GM19438 (cell line): Measurements from ENCODE around the gene SEMA4C.
"Not testable (repeated sequence)": the region's sequence is repeated elsewhere in the genome, so short reads cannot be mapped to it uniquely, and the experiment has no call there.

Experiments
- ATAC-seq: cut with Tn5 transposase; IDR thresholded peaks from one replicate; pipeline ENCODE4 v1.9.1; 2021; ENCODE audit warnings: low read depth; ENCODE audit not compliant: unreplicated experiment

Gene SEMA4C

GRCh38 chr2:96898135-96898505 lies 28.2 kb upstream of the SEMA4C start:
- ATAC-seq = no peak

DNA sequence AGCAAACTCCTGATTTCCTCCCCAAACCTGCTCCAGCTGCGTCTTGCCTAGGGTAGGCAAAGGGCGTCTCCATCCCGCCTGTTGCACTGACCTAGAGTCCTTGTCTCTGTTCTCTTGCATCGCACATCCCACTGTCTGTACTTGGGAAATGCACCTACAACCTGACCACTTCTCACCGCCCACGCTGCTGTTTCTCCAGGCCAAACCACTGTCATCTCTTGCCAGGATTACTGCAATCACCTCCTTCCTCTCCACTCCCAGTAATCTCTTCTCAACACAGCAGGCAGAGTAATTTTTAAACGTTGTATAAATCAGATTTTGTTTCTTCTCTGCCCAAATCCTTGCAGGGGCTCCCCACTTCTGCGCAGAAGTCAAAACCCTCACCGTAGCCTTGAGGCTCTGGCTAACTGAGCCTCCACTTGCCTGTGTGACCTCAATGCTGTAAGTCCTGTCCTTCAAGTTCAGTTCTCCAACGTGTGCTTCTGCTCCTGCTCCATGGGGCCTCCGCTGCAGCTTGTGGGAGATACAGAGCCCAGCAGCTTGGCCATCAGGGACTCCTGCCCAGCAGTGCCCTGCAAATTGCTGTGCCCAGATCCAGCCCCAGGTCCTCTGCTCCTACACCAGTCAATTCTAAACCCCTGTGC lies 27.7 kb upstream of the SEMA4C start:
- ATAC-seq = no peak

DNA sequence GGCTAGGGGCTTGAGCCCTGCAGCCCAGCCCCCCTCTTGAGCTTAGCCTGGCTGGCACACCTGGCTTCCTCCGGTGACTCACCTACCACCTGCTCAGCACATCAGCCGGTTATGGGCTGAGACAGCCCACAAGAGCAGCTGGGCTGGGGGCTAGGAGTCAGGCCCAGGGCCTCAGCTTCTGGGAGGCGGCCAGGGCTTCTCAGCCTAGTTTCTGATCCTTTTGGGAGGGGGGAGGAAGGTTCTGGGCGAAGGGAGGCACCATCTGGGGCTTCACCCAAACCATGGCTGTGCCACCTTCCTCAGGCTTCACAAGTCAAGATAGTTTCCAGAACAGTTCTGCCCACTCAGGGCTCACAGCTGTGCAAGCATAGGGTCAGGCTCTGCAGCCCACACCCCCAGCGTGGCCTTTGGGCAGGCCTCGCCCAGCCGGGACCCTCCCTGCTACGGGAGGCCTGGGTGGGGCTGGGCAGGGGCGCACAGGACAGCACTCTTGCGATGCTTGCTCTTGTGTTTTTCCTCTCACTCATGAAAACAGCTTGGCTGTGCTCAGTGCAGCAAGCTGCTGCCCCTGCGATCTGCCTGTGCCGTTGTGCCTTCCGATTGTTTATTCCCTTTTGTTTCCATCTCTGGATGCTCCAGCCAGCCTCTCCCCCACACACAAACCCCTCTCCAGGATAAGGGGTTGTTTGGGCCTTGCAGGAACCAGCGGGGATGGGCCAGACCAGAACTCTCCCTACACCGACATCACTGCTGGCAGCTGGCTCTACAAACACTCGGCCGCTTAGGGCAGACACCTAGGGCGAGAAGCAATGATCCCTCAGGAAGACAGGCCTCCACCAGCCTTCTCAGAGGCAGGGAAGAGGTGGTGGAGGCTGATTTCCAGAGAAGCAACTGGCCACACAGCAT lies 26.1 kb upstream of the SEMA4C start:
- ATAC-seq = no peak

- ATAC-seq = no peak
Measured at GRCh38 chr2:96895032-96895745, 25.3 kb upstream of the SEMA4C start.

DNA sequence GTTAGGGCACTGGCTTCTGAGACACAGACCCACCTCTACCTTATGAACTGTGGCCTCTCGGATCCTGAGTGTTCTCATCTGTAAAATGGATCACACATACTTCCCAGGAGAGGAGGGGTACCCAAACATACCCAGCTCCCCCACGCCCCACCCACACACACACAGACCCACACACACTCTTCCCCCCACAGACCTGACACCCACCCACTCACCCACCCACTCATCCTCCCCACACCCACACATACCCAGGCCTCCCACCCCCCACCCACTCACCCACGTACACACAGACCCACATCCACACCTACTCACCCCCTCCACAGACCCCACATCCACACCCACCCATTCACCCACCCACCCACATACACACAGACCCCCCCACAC lies 24.3 kb upstream of the SEMA4C start:
- no peak for ATAC-seq

DNA sequence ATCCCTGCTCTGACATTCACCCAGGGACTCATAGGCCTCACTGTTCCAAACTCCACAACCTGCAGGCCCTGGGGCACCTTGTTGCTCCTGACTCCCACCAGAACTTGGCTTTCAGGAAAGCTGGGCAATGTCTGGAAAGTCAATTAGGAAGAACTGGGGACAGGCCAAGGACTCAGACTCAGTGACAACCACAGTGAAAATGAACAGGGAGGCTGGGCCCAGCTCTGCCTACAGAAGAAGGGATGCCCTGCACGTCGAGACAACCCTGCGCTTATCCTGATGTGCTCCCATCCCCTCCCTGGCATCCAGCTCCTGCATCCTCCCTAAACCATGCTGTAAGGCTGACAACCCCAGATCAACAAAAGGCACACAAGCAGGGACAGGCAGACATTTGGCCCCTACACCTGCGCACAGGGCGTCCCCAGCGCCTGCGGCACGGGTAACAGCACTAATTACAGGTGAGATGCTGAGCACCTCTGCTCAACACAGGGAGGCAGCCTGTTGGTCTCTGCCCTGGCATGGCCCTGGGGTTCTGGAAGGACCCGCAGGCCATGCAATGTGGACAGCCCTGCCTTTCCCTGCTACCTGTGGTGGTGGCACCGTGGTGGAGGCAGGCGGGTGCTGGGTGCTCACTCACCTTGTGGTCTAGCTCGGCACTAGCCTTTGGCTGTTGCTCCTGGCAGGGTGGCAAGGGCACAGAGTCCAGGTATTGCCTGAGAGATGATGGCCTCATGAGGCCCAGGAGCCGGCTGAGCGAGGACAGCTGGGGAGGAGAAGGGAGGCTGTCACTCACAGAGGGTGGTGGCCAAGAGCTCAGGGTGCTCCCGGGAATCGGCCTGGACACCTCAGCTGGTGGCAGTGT lies 23.6 kb upstream of the SEMA4C start:
- ATAC-seq = no peak

GRCh38 chr2:96891591-96892333 lies 21.9 kb upstream of the SEMA4C start:
- ATAC-seq = no peak

DNA sequence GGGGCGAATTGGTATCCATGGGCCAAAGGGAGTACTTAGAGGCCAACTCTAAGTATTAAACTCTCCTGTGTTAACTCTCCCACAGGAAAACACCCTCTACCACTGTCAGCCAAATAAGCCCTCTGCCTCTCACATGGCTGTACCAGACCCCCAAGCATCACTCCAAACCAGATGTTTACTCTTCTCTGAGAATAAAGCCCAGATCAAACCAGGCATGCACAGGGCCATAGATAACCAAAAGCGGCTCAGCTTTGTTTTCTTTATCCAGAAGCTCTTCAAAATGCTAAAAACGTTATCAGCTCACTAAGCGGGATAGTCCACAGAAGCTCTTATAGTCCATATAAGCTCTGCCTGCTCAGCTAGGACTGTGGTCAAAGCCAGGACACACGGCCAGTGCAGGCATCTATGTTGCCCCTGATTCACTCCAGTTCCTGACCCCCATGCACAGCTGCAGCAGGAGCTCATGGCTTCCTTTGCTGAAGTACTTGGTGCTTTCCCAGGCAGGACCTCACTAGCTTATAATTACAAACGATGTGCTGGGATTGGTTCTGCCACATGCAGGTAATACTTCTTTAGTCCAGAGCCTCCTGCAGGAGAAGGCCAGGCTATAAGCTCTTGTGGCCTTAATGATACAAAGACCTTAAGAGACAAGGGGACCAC lies 21.0 kb upstream of the SEMA4C start:
- no peak for ATAC-seq

DNA sequence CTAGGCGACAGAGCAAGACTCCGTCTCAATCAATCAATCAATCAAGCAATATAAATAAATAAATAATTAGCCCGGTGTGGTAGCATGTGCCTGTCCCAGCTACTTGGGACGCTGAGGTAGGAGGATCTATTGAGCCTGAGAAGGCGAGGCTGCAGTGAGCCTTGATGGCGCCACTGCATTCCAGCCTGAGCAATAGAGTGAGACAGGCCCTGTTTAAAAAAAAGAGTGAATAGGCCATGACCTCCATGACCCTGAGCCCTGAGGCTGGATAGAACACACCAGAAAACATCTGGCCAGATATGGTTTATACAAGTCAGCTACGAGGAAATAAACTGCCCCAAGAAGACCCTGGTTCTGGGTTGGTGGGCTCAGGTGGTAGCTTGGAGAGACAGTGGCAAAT lies 20.4 kb upstream of the SEMA4C start:
- ATAC-seq = no peak

- not testable (repeated sequence) for ATAC-seq
Measured at GRCh38 chr2:96889502-96889901, 19.6 kb upstream of the SEMA4C start.

- ATAC-seq = no peak
Measured at GRCh38 chr2:96888072-96889011, 18.5 kb upstream of the SEMA4C start.

GRCh38 chr2:96887493-96888012 lies 17.7 kb upstream of the SEMA4C start:
- ATAC-seq = no peak

DNA sequence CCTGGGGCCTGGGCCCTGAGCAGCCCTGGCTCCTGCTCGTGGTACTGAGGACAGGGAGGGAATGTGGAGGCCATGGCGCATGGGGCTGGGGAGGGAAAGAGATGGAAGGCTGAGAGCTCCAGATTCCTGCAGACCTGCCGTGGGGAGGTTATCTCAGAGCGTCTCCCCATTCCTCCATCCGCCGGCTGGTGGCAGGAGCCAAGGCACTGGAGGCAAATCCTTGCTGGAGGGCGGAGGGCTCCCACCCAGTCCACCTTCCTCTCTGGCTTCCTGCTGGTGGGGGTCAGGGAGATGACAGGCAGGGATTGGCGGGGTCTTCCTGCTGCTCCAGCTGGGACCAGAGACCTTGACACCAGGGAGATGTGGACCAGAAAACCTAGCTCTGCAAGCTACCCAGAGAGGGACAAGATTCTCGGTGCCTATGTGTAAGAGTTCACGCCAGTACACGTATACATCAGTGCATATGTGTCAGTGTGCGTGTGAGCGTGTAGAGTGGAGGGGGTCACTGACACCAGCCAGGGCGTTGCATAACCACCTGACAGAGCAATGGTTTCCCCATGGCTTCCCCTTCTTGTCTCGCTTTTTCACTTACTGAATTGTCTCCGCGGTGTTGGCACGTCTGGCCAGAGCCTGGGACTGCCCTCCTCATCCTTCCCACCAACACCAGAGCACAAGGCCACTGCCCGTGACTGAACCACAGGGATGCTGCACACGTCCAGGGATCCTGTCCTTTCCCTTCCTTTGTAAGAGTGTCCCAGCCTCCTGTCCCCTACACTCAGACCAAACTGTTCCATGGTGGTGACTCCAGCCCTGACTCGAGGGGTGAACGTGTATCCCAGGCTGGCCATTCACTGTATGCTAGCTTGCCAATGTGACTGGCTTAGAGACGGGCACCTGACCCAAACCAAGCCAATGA lies 15.8 kb upstream of the SEMA4C start:
- ATAC-seq = no peak

- no peak for ATAC-seq
Measured at GRCh38 chr2:96884299-96885094, 14.6 kb upstream of the SEMA4C start.

- no peak for ATAC-seq
Measured at GRCh38 chr2:96883306-96883705, 13.4 kb upstream of the SEMA4C start.

- ATAC-seq = no peak
Measured at GRCh38 chr2:96882906-96883305, 13.0 kb upstream of the SEMA4C start.
